Stimulated activated CD4-positive, alpha-beta T cell treated with anti-CD3 and anti-CD28 coated beads, Interleukin-12 subunit alpha, Interleukin-12 subunit beta, amount 100 ng/mL, for 4 hours (primary cell): ENCODE results near the gene PI4K2A.
"Not testable (repeated sequence)": the region's sequence is repeated elsewhere in the genome, so short reads cannot be mapped to it uniquely, and the experiment has no call there.

ENCODE experiments used
- DNase-seq: peaks from one replicate; pipeline ENCODE4 v3.0.0-alpha.2; 2020

The PI4K2A gene

DNA sequence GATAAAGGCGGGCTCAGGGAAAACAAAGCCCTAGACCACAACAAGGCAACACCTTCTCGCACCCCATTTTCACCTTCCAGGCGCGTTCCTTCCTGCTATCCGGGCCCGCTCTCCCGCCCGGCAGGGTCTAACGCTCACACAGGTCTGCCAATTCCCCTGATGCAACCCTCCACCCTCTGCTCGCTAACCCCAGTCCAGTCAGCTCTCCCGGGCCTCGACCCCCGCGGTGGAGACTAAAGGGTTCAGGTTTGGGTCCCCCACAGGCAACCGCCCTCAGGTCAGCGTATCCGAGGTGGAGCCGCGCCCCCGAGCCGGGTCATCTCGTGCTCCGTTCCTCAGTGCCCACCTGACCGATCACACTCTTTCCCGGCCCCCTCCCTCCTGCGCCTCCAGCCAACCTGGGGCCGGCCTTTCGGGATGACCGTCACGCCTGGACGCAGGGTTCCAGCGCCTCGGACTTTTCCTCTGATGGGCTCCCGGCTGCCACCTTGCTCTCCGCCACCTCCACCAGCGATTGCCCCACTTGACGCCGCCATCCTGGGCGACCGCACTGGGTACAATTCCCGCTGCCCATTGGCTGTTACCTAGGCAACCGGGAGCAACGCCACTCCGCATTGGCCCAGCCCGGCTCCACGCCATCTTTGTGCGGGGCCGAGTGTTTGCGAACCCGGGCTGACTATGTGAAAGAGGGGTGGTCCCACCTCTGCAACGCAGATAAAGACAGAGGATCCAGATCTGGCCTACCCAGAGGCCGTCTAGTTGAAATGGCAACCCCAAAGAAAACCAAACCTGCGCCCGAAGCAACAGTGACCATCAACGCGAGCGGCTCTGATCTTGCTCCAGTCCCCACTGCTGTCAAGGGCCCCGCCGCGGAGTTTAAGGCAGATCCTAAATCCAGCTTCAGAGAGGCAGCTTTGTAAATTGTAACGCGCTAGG lies 7.3 kb upstream of the PI4K2A start, which contains the start of gene MORN4:
Gene MORN4, minus strand, starts transcription at position 552 of the 936 bp plus-strand sequence. CDS start 13,847 bp downstream, outside the sequence.
- DNase-seq, result peak; percentile 82

GRCh38 chr10:97633921-97634320 lies 6.5 kb upstream of the PI4K2A start:
- DNase-seq, result no peak

DNA sequence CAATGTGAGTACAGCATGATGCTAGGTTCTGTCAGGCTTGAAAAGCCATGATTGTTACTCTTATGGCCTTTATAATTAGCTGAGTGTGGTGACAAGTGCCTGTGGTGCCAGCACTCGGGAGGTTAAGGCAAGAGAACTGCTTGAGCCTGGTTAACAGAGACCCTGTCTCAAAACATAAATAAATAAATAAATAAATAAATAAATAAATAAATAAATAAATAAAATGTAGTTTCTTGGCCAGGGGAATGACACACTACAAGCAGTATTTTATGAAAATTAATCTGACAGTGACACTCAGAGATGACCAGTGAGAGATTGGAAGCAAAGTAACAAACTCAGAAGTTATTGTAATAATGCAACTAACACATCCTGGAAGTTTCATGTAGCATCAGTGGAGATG lies 4.9 kb upstream of the PI4K2A start:
- no peak for DNase-seq

- not testable (repeated sequence) for DNase-seq
Observed at GRCh38 chr10:97639090-97639489, 1.4 kb upstream of the PI4K2A start.

GRCh38 chr10:97640868-97641811 lies 669 bp downstream of the PI4K2A start:
- peak; percentile 5 for DNase-seq

- DNase-seq, result not testable (repeated sequence)
Observed at GRCh38 chr10:97642471-97643159, 2.1 kb downstream of the PI4K2A start.

DNA sequence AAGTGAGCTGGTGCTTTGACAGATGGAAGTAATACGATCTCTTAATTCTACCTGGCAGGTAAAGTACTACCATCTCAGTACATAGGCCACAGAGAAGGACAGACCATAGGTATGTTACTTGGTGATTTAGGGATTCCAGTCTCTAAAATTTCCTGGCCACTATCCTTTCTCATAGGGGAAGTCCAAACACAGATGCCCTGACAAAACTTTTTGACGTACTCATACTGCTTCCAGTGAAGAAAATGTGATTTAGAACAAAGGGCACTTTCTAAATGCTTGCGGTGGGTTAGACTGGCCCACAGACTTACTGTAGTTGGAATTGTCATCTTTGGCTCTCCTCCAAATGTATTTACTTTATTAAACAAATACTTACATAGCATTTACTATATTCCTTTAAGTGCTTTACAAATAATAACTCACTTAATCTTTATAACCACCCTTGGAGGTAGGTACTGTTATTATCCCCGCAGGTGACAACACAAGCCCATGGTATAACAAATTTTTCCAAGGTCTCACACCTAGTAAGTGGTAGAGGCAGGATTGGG lies 3.0 kb downstream of the PI4K2A start:
- no peak for DNase-seq

GRCh38 chr10:97644936-97645335 lies 4.5 kb downstream of the PI4K2A start:
- DNase-seq, result no peak

DNA sequence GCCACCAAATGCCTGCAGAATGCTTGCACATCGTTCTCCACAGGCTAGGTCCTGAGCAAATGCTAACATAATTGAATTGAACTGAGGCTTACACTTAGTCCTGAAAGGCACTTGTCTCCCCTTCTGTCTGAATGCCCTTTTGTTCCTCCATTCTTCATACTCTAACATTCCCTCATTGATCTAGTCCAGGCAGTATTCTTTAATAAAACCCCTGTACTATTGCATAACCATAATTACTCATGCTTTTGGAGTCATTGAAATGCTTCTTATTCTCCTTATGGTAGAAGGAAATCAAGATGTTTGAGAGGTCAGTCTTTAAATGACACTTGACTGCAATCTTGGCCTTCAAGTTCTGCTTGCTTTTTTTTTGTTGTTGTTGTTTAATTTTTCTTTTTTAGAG lies 7.1 kb downstream of the PI4K2A start:
- DNase-seq, result no peak

DNA sequence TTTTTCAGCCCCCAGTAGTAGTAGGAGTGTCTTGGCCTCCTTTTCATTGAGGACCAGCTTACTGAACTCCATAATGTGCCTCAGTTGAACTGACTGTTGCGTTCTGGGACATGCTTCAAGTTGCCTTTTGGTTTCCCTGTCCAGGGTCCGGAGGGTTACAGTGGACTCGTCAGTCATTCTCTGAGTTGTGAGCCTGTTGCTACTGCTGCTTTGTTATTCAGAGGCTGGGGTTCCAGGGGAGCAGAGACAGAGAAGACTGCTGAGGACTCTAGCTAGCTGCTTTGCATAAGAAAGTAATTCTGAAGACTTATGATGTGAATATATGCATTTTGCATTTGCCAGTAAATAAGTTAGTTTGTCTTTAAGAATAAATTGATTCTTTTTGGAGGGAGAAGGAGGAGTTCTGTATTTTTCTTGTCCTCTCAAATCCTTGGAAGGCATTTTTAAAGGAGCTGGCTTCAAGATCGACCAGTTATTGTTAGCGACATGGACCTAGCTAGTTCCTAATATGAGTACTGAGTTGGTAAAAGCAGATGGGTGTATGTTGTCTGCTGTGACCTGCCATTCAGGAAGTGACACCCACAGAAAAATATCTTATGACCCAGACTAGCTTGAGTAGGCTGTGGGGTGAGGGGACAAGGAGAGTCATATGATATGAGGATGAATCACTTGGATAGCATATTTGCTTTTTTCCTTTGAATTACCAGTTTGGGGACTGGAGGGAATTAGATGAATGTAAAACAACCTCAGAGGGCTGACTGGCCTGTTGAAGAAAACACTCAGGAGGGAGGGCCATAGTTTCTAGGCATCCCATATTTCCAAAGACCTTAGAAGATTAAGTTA lies 8.3 kb downstream of the PI4K2A start:
- DNase-seq, result no peak

DNA sequence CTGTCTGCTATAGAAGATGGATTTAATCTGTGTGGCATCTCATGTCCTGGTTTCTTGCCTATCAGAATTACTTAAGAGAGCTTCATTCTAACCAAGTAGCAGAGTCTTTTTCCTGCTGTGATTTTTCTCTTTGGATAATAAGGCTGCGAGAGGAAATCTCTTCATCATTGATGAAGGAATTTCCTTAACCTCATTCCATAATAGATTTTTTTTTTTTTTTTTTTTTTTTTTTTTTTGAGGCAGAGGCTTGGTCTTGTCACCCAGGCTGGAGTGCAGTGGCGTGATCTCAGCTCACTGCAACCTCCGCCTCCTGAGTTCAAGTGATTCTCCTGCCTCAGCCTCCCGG lies 8.9 kb downstream of the PI4K2A start:
- DNase-seq, result not testable (repeated sequence)

- no peak for DNase-seq
Observed at GRCh38 chr10:97650726-97651125, 10.3 kb downstream of the PI4K2A start.

- no peak for DNase-seq
Observed at GRCh38 chr10:97651773-97652172, 11.3 kb downstream of the PI4K2A start.

DNA sequence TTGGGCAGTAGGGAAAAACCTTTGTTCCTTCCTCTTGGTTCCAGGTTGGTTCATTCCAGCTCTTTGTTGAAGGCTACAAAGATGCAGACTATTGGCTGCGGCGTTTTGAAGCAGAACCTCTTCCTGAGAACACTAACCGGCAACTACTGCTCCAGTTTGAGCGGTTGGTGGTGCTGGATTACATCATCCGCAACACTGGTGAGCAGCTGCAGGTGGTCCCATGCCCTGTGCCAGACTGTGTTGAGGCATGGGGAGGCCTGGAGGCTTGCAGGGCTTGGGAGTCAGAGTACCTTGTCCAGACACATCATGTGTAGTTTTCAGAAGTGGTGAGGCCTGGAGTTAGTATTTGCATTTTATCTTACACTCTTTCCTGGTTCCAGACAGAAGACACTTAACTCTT lies 16.3 kb downstream of the PI4K2A start:
- DNase-seq, result no peak

GRCh38 chr10:97659589-97659988 lies 19.1 kb downstream of the PI4K2A start:
- no peak for DNase-seq

GRCh38 chr10:97664282-97664850 lies 23.9 kb downstream of the PI4K2A start:
- DNase-seq, result no peak

DNA sequence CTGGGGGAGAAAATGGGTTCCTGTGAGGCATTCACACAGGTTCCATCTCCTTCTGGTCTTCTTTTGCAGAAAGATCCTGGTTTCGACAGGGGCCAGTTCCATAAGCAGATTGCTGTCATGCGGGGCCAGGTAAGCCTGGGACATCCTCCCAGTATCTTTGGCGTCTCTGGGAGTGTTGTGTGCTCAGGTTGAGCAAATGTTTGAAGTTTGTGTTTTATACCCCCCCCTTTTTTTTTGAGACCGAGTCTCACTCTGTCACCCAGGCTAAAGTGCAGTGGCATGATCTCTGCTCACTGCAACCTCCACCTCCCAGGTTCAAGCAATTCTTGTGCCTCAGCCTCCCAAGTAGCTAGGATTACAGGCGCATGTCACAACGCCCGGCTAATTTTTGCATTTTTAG lies 26.5 kb downstream of the PI4K2A start:
- no peak for DNase-seq

DNA sequence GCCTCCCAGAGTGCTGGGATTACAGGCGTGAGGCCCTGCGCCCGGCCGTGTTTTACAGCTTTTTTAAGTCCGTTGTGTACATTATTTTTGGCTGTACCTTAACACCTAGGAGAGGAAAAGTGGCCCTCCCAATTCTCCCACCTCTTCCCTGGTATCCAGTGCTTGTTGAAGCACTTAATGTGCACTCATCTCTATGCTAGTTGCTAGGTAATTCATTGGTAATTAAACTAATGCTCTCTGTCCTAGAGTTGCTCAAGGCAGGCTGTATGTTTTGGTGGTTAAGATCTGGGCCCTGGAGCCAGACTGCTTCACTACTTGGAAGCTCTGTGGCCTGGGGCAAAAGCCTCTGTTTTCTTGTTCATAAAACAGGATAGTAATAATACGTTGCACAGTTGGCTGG lies 27.0 kb downstream of the PI4K2A start:
- DNase-seq, result no peak

DNA sequence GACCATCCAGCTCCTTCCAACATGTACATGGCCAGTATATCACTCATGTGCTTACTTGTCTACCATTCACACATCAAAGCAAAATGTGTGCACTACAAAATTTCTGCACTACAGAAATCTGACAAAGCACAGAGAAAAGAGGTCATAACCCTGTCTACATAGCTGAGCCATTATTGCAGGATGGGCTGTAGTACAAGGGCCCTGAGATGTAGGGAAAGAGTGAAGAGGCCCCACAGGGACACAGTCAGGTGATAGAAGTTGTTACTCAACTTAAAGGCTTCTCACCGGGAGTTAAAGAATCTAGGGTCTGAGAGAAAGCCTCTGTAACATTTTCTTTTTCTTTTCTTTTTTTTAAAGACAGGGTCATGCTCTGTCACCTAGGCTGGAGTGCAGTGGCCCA lies 29.1 kb downstream of the PI4K2A start:
- no peak for DNase-seq

DNA sequence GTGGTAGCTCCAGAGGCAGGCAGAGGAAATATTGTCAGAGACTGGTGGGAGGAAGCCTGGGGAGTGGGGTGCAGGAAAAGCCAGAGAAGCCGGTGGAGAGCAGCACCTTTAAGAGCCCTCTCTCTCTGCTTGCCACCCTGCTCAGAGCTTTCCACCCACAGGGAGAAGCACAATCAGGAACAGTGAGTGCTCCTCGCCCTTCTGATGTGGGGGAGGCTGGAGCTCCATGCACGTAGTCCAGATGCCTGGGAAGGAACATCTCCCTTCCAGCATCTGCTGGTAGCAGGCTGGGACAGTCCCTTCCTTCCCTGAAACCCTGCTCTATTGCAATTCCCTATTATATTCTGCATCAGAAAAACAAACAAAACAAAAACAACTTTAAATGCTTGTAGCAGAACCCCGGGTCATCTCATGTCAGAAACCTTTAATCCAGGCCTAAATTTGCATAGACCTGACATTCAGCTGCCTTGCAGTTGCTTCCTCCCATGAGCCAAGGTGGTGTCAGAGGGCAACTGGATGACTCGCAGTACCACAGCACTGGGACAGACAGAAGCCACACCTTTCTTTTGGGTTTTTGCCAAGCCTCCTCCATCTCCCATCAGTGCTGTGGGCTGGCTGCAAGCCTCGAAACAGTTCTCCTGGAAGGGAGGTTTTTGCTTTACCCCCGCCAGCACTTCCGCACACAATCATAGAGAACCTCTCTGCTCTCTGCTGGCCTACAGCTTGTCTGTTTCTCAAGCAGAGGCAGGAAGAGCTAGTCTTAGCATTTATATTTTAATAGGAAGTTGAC lies 33.5 kb downstream of the PI4K2A start:
- no peak for DNase-seq

DNA sequence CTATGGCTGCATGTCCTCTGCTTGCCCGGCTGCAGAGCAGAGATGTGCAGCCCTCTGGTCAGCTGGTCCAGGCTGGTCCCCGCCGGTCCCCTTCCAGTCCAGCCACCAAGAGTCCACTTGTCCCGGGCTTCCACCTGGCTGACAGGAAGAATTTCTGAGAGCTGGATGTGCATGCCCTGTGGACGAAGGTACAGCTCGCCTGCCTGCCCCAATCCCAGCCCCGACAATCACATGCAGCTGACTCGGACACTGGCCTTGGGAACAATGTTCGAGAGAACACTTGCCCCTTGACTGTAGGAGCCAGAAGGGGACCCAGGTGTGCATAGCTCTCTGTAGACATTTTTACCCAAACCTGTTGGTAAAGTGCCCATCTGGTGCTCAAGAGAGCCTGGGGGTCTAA lies 34.8 kb downstream of the PI4K2A start:
- DNase-seq, result no peak
